H54 (cell line): ENCODE results near the gene TIMM23B.
"Not testable (repeated sequence)": the region's sequence is repeated elsewhere in the genome, so short reads cannot be mapped to it uniquely, and the experiment has no call there.

Experiments used
- DNase-seq: peaks from one replicate; pipeline ENCODE4 v3.0.0; 2011; ENCODE audit warnings: low spot score, mixed read lengths; ENCODE audit not compliant: insufficient read length
- FAIRE-seq: peaks from 3 replicates; lab custom pipeline; 2011; peaks lifted over from hg19 to GRCh38; lab: Jason Lieb, UNC
- POLR2A ChIP-seq: IDR thresholded peaks from 2 replicates; pipeline ENCODE4 v1.6.1; 2011; ENCODE audit warnings: low read depth, mild to moderate bottlenecking, low read length

Gene TIMM23B

GRCh38 chr10:49971466-49971865, 29.6 kb downstream of the TIMM23B start:
- not testable (repeated sequence) for DNase-seq, FAIRE-seq

GRCh38 chr10:49972094-49972493, 30.2 kb downstream of the TIMM23B start:
- not testable (repeated sequence) for DNase-seq, FAIRE-seq

- DNase-seq, FAIRE-seq: not testable (repeated sequence)
Observed at GRCh38 chr10:49977756-49978155, 35.9 kb downstream of the TIMM23B start.

- DNase-seq, FAIRE-seq: not testable (repeated sequence)
Observed at GRCh38 chr10:49987207-49987606, 45.4 kb downstream of the TIMM23B start.

GRCh38 chr10:49988376-49988775, 46.5 kb downstream of the TIMM23B start, which contains the start of gene AGAP6:
TSS of gene AGAP6 (plus strand) at chr10:49988406. CDS start at chr10:49988716, 310 bp downstream.
- not testable (repeated sequence) for FAIRE-seq, DNase-seq

GRCh38 chr10:49995321-49995720, 53.5 kb downstream of the TIMM23B start:
- DNase-seq, FAIRE-seq: not testable (repeated sequence)

- not testable (repeated sequence) for DNase-seq, FAIRE-seq
Observed at GRCh38 chr10:50014024-50014423, 72.2 kb downstream of the TIMM23B start.

- not testable (repeated sequence) for FAIRE-seq
Observed at GRCh38 chr10:50015596-50016220, 73.9 kb downstream of the TIMM23B start.

GRCh38 chr10:50016926-50017325, 75.1 kb downstream of the TIMM23B start:
- not testable (repeated sequence) for DNase-seq, FAIRE-seq

More at GRCh38 chr10:50015596-50016220, 73.9 kb downstream of the TIMM23B start:
- DNase-seq: not testable (repeated sequence)

- not testable (repeated sequence) for DNase-seq, FAIRE-seq
Observed at GRCh38 chr10:50017646-50018045, 75.8 kb downstream of the TIMM23B start.

- not testable (repeated sequence) for FAIRE-seq, DNase-seq
Observed at GRCh38 chr10:50019279-50019678, 77.4 kb downstream of the TIMM23B start.

- not testable (repeated sequence) for FAIRE-seq, DNase-seq
Observed at GRCh38 chr10:50020451-50021024, 78.7 kb downstream of the TIMM23B start.

GRCh38 chr10:50021646-50022045, 79.8 kb downstream of the TIMM23B start:
- no peak for TF ChIP-seq POLR2A
- no peak for FAIRE-seq
- DNase-seq: no peak
